ENCODE results near the gene ARFGAP1. TPM values are rescaled to one million over a fixed set of nuclear protein-coding genes. Genes with fewer than 3 reads are reported as not detected.

The ARFGAP1 gene
- total RNA-seq, 1 experiment from 2014 or later, result 207 TPM

GRCh38 chr20:63242736-63243135, 29.9 kb upstream of the ARFGAP1 start (continued):
- TF ChIP-seq ZNF512 (CRISPR knock-in tag; IDR thresholded peaks at IDR 0.05; ENCODE audit: borderline replicate concordance) (no peak), TEAD4 (CRISPR knock-in tag; IDR thresholded peaks at IDR 0.05) (no peak), GABPB1 (CRISPR knock-in tag; IDR thresholded peaks at IDR 0.05) (no peak)

GRCh38 chr20:63243604-63244247, 28.9 kb upstream of the ARFGAP1 start:
- TF ChIP-seq IRF1 (CRISPR knock-in tag; IDR thresholded peaks at IDR 0.05) (no peak), USF2 (CRISPR knock-in tag; IDR thresholded peaks at IDR 0.05) (no peak), JUN (CRISPR knock-in tag; IDR thresholded peaks at IDR 0.05) (no peak), E2F1 (CRISPR knock-in tag; IDR thresholded peaks at IDR 0.05) (no peak), ZNF512 (CRISPR knock-in tag; IDR thresholded peaks at IDR 0.05; ENCODE audit: borderline replicate concordance) (no peak), ARID4B (CRISPR knock-in tag; IDR thresholded peaks at IDR 0.05; ENCODE audit: borderline replicate concordance) (no peak), AFF4 (CRISPR knock-in tag; IDR thresholded peaks at IDR 0.05; ENCODE audit: borderline replicate concordance) (no peak), ATF6 (CRISPR knock-in tag; IDR thresholded peaks at IDR 0.05) (no peak), NR1H2 (CRISPR knock-in tag; IDR thresholded peaks at IDR 0.05) (no peak), CREM (CRISPR knock-in tag; IDR thresholded peaks at IDR 0.05) (no peak), ATF1 (CRISPR knock-in tag; IDR thresholded peaks at IDR 0.05) (no peak), FOXK1 (CRISPR knock-in tag; IDR thresholded peaks at IDR 0.05) (no peak), ZNF425 (CRISPR knock-in tag; conservative IDR thresholded peaks at IDR 0.05) (no peak)

More at GRCh38 chr20:63243604-63244247, 28.9 kb upstream of the ARFGAP1 start:
- Mint-ChIP-seq H3K36me3 (no peaks in the 10 kb centered on the region), H3K27ac (0 out of 2 replicates have a peak overlapping the region, but pooled peaks have one; percentile 53), H3K9me3 (no peaks in the 10 kb centered on the region), H3K27me3 (ENCODE audit: low read depth) (no peaks in the 10 kb centered on the region; the same call in 1 of the 2 replicates), H3K4me1 (peaks cover 3% of the 10 kb centered on the region), H3K4me3 (no peak overlapping the region)
- ChIA-PET CTCF (interaction anchor here (0.7 to 4.1 kb wide), 7 partner anchors 9 to 139 kb away, joined by 3 to 28 read pairs (median 4); partner anchors contain the start of gene BIRC7), POLR2A (interaction anchor here (0.5 kb wide), 1 partner anchor 565 kb away, joined by 4 read pairs; no protein-coding TSS in a partner anchor)
- ATAC-seq (no peak), DNase-seq (ENCODE audit: low spot score) (no peak)
